Activated CD8-positive, alpha-beta memory T cell treated with anti-CD3 and anti-CD28 coated beads for 24 hours (primary cell): ENCODE data around the gene COL1A1.

Experiments used
- DNase-seq: peaks from one replicate; pipeline ENCODE4 v3.0.0-alpha.2; 2020

COL1A1 gene

DNA sequence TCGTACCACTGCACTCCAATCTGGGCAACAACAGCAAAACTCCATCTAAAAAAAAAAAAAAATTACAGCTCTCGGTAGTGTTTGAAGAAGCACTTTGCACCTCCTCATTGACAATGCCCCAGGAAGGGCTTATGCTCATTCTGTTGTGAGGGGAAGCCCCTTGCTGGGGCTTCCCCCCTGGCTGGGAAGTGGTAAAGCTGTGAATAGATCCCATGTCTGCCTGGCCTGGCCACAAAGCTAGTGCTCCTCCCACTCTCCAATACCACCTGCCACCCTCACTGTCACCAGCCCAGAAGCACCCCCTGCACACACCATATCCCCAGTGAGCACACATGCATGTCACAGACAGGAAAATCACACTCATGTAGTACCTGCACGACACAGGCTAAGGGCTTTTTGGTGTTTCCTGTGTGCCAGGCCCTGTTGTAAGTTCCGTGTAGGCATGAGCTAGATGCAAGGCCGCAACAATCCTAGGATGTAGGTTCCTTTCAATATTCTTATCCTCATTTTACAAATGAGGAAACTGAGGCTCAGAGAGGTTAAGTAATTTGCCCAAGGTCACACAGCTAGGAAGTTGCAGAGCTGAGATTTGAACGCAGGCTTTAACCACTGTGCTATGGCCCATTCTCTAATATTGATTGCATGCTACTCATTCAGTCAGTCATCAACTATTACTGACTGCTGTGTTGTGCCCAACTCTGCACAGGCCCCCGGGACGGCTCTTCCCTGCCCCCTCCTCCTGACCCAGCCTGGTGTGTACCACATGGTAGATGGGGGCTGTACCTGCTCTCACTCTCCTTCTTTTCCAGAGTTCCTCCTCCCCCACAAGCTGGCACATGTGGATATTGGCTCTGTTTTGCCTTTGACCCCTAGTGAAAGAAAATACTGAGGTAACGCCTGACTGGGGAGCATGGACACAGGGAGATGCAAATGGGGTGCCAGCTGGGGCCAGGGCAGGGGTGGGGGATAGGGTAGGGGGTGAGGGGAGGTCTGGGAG, 11.9 kb upstream of the COL1A1 start:
- DNase-seq, result peak; percentile 70

DNA sequence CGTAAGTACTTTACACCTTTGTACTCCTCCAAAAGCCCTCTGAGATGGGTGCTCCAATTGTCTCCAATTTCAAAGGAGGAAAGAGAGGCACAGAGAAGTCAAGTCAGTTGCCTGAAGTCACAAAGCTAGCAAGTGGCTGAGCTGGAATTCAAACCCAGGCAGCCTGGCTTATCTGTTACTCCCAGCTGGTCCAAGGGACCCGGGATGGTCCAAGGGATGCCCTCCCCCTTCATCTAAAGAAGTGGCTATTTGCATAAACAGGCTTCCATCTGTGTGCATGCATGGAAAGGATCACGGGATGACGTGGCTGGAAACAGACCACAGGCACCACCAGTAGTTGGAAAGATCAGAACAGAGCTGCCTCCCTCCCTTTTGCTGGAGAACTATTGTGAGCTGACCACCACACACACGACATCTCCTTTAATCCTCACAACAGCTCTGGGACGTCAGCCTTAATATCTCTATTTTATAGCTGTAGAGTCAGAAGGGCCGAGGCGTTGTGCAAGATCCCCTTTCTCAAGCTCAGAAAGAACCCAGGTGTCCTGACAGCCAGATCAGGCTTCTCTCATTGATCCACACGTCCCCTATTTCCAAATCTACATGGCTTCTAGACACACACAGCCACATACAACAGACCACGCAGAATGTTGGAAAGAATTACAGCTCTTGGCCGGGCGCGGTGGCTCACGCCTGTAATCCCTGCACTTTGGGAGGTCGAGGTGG, 10.9 kb upstream of the COL1A1 start:
- no peak for DNase-seq

DNA sequence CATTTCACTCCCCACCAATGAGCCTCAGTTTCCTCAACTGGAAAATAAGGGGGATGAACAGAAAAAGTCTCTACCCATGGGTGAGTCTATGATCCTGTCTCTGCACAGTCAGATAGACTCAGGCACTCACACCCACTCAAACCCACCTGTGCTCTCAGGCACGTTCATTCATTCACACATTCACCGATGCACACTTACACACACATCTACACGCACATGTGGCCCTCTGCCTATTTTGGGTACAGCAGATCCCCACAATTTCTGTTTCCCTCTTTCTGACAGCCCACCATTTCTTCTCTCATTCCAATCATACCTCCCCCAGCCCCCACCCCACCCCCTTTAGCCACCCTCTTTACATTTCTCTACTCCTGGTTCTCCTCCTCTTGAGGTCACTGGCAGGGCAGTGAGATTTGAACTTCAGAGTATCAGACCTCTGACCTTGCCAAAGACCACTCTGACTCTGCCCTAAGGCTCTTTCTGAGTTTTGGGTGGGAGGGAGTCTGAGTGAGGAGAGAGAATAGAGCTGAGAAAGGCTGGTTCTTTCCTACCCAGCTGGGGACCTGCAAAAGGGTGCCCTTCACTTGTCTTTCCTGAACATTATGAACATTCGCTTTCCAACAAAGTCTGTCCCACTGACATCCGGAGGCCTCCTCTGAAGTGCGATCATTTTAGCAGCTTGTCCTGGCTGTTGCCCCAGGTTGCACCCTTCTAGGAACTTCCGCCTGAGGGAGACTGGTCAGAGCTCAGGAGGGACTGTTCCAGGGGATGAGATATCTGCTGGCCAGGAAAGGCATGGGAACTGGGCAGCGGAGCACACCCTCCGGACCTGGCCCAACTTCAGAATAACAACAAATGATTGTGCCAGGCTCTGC, 10.1 kb upstream of the COL1A1 start:
- no peak for DNase-seq

DNA sequence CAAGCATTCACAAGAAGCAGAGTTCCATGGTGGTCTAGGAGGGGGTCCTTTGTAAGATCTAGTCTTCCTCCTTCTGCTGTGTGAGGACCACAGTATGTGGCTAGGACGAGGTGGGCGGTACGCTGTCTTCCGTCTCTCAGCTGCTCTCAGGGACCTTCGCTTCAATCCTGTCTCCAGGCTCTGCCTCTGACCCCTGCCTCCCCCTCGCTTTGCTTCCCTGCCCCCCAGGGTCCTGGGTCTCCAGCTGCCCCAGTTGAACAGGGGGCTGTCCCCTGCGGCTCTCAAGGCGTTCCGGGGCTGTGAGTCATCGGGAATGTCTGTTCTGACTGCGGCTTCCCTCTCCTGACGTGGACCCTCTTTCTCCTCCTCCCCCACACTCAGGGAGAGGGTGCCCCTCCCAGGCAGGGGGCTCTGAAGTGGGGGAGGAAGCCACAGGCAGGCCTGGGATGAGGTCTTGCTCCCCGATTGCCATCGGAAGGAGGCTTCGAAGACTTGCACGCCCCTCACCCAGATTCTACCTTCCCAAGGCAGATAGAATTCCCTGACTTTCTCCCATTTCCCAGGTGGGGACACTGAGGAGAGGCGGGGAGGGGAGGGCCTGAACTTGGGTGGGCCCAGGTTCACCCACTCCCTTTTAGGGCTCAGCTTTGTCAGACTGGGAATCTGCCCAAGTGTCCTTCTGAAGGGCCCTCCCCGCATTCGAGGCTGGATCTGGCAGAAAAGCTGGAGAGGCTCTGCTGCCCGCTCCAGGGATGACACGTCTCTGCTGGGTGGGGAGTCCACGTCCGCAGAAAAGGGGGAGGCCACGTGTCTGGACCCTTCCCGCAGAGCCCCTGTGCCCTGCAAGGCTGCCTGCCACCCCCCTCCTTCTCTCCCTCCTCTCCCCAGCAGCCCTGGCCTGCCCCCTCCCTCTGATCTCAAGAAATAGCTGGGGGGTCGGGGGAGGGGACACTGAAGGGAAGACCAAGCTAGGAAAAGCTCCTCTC, 9.1 kb upstream of the COL1A1 start:
- DNase-seq, result peak; percentile 44

DNA sequence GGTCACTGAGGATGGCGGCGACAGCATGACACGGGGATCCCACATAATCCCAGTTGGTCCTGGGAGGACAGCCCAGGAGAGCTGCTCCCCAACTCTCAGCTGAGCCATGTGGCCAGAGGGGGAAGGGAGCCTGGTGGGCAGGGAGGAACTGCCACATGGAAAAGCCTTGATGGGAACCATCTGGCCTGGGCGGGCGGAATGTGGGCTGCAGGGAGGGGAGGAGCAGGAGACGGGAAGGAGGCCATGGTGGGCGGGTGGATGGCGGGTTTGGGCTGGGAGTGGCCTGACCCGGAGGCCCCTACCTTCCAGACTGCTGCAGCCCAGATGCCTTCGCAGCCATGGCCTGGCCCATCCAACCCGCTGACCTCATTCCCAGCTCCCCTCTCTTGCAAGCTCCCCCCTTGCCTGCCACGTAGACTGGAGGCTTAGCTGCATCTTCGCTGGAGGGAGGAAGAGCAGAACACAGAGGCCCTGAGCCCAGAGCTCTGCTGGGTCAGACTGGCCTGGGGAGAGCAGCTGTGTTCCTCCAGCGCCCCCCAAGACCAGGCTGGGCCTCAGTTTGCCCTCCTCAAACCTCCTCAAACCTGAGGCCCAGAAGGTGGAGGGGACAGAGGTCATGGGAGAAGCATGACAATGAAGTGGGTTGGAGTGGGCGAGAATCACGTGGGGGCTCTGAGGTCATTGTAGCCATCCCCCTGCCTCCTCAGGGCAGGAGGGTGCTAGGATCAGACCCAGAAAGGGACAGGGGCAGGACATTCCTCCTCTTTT, 8.2 kb upstream of the COL1A1 start:
- peak; percentile 44 for DNase-seq

DNA sequence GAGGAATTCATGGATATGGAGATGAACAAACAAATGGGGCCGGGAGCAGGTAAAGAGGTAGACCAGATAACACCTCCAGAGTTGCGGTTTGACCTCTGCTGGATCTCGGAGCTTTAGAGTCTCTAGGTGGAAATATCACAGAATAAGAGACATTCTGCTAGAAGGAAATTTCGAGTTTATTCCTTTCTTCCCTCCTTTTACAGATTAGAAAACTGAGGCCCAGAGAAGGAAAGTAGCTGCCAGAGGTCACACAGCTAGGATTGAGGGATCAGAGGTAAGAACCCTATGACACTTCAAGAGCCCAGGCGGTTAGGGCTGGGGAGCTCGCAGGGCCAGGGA, 7.7 kb upstream of the COL1A1 start:
- DNase-seq, result no peak

DNA sequence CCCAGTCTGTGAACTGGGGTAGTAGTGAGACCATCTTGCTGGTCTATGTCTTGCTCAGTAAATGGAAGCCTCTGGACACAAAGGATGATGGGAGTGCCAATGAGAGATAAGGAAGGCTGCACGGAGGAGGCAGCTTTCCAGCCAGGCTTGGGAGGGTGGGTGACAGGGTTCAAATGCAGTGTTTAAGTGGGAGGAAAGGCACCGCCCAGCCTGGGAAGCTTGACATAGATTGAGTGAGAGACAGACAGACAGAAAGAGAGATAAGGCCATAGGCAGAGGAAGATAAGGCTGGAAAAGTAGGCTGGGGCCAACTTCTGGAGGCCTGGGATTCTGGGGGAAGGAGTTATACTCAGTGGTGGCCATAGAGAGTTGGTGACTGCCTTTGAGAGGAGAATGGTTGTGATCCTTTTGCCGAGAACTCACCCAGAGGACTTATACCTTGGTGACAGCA, 7.2 kb upstream of the COL1A1 start:
- DNase-seq, result no peak

DNA sequence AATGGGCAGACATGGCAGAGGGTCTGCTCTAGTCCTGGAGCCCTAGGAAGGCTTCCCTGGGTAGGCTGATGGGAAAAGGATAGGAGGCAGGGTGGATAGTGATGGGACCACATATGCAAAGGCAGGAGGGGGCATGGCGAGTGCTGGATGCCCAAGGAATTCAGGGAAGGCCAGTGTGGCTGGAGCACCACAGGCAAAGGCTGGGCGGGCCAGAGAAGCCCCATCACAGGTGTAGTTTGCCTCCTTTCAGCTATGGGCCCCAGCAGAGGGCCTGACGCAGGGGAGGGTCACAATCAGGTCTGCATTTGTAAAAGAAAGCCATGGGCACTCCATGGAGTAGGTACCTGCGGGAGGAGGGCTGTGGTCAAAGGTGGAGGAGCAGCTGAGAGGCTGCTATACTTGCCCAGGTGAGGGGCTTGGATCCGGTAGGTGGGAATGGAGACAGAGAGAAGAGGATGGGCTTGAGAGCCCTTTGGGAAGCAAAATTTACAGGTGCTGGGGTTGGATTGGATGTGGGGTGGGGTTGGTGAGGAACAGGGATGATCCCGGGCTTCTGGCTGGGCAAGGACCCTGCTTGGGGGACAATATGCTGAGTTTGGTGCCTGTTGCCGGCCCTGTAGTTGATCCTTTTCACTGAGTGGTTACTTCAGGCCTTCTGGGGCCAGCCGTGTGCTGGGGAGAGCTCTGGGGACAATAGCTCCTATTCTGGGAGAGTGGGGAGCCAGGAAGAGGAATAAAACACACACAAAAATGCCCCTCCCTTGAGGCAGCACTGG, 6.5 kb upstream of the COL1A1 start:
- DNase-seq, result no peak

DNA sequence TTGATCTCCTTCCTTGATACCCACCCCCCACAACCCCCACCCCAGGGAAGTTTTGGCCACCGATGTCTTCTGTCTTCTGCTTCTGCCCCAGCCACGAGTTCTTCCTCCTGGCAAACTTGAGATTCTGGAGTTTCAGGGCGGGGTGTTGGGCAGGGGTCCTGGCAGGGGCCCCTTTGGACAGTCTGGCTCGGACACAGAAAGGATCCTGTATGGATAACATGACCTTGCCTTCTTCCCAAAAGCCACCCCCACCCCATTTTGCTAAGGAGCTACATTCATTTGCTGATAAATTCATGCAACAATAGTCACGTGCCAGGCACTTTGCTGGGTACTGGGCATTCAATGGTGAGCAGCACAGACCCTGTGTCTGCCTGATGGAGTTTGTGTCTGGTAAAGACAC, 5.9 kb upstream of the COL1A1 start:
- DNase-seq, result no peak

DNA sequence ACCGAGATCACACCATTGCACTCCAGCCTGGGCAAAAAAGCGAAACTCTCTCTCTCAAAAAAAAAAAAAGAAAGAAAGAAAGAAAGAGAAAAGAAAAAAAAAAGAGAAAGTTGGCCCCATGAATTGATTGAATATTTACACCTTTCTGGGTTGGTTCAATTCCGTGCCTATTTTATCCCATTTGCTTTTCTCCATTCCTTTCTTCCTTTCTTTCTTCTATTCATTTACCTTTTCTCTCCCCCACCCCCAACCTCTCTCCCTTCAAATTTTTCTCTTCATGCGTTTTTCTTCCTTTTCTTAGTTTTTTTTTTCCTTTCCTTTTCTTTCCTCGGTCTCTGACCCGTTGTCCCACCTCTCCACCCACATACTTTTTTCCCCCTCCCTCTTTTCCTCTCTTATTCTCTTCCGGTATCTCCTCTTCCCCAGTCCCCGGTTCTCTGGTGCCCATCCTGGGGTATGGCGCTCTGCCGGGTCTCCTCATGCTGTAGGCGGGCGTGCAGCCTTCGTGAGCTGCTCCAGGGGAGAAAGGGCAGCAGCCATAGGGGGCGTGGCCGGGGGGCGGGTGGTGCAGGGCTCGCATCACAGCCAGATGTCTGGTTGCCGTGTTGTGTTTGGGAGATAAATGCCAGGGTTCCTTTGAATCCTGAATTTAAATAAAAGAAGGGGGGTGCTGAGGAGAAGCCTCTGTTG, 5.3 kb upstream of the COL1A1 start:
- no peak for DNase-seq

DNA sequence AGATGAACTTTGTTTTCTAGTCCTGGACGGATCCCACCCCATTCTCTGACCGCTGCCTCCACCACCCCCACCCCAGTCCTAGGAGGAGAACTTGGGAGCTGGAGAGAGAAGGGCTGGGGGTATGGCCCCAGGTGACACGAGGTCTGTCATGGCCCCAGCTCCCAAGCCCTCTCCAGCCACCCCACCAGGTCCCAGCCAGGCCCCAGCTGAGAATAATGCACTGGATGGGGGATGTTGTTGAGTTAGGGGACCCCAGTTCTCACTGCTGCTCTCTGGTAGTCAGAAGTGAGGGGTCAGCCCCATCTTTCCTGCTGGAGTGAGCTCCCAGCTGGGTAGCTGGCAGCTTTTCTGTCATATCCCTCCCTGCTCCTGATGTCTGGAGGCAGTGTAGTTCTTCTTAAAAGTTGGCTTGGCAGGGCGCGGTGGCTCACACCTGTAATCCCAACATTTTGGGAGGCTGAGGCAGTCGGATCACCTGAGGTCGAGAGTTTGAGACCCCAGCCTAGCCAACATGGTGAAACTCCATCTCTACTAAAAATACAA, 4.6 kb upstream of the COL1A1 start:
- no peak for DNase-seq

DNA sequence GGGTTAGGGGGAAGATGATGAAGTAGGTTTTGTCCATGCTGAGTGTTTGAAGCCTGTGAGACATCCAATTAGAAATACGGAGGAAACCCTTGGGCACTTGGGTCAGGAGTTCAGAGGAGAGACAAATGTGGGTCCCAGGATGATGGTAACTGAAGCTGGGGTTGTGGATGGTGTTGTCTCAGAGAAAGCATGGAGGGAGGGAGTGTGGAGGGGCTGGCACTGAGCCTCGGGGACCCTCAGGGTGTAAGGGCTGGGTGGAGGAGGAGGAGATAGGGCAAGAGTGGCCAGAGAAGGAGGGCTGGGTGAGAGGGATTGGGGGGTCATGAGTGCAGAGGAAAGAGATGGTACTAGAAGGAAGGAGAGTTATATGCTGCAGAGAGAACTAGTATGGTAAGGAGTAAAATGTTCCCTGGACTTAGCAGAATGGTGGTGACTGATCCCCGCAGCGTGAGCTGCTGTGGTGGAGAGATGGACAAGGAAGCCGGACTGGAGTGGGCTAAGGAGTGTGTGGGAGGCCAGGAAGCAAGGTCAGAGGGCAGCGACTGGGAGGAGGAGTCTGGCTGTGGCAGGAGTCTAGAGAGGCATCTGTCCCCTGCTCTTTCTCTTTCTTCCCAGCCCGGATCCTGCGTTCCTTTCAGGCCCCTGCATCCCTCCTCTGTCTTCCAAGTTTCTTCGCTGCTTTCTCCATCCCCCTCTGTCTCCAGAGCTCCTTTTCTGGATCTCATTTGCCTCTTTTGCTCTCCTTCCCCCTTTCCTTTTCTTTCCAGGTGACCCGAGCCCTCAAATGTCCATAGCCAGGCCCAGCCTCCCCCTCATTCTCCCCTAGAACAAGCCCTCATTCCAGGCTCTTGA, 3.9 kb upstream of the COL1A1 start:
- no peak for DNase-seq

DNA sequence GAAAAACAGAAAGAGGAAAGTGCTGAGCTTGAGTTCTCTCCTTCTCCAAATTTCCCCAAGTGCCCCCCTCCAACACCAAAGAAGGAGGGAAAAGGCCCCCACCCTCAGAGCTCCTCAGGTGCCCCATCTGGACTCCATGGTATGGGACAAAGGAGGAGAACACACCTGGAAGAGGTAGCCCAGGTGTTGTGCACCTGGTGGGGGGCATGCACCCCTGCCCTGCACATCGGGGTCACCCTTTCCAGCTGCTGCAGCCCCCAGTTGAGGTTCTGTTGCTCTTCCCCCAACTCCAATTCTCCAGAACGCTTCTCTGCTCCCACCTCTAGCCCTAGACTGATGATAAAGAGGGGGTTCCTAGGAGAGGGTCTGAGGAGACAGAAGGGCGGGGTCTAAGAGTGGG, 3.0 kb upstream of the COL1A1 start:
- DNase-seq, result no peak

DNA sequence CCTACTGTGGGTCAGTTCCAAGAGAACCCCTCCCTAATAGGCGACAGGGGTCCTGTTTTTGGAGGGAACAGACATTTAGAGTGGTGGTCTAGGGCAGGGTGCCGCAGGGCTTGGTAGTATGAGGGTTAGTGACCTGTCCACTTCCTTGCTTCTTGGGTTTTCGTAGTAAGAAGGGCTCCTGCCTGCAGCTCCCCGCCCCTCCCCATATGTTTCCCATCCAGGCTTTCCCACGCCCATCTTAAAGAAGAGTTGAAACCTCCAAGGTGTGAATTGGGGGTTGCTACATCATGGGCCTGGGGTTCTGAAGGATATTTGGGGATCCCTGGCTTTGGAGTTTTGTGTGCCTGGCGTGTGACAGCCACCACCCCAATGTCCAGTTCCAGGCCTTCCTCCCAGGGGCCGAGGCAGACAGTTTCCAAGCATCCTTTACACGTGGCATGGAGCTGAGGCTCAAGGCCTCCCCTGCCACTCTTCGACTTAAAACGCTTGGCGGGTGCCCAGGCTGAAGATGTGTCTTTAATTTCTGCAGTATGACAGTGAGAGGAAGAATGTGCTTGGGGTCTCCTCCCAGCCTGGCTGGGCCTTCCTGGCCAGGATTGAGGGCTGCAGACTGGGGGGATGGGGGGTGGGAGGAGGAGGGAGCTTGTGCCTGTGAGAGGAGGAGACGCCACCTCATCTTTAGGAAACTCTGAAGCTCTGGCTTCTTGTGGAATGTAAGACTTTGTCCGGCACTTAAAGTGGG, 2.3 kb upstream of the COL1A1 start:
- no peak for DNase-seq

DNA sequence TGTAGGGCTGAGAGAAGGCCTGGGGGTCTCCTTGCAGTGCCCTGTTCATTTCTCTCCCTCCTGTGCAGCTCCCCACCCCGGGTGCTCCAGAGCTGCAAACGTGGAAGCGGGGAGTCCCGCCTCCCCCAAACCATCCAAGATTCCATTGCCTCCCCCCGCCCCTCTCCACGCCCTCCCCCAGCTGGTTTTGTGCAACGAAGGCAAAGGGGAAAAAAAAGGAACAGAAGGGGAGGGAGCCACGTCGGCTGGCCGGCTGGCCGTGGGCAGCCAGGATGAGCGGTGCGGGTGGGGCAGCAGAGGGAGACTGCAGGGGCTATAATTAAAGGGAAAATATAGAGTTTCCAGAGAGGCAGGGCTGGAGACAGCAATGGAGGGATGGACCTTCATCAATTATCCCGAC, 1.7 kb upstream of the COL1A1 start:
- DNase-seq, result no peak

DNA sequence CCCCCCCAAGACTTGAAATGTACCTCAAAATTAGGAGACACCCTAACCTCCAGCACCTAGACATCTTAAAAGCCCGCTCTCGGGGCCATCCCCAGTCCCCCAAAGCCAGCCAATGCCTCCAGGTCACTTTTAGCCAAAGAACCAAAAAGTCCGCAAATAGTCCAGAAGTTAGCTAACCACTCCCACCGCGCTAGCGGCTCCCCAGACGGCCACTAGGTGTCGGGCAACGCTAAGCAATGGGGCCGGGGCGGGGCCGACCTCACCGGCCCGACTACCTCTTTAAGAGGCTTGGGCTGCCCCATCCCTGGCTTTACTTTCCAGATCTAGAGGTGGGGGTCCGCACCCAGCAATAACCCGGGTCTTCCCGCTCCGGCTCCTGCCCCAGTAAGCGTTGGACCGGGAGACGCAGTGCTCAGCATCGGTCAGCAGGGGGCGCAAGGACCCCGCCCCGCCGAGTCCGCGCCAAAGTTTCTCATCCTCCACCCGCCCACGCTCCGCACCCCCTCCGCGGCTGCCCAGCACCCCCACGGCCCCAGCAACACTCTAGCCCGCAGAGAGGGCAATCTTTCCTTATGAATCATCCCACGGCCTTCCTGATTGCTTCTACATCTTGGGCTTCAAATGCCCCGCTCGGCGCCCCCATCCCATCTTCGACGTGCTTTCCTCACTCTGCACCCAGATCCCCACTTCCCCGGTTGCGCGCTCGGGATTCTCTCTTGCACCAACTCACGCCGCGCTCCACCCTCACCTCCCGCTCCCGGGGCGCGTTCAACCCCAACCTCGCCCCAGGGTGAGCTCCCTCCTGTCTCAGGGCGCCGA, 765 bp downstream of the COL1A1 start:
- peak; percentile 93 for DNase-seq
